Eye (tissue), 1 donor: ENCODE data around the gene UTP4.
A peak's percentile ranks its signal among the peaks of the same experiment; 100 is the strongest.

Experiments
- DNase-seq: peaks from one replicate; pipeline ENCODE4 v3.0.0-alpha.2; 2015

UTP4 gene

GRCh38 chr16:69180011-69180338, 47.5 kb downstream of the UTP4 start:
- no peak for DNase-seq

DNA sequence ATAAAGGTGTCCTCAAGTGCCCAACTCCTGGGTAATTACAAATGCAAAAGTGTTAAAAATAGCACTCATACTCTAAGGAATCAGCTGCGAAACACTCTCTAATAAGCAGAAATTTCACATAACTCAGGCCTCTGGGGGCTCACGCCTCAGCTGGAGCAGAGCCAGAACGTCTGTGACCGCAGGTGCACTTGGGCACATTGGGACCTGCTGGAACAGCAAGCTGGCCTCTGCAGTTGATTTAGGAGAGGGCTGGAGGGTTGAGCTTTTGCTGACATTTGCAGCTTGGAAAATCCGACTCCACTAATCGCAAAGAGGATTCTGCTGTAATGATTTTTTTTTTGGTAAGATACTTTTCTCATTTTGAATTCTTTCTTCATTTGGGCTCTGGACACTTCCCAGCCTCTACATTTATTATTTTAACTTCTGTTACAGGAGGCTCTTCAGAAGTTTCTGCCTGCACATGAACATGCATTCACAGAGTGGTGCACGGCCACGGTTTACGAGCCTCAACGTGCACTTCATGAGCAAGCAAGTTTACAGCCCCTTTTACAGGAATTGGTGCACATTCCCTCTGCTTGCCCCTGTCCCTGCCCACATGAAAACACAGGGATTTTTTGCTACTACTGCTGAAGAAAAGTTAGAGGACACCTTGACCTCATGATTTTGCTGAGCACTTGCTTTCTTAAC, 50.4 kb downstream of the UTP4 start:
- peak; percentile 48 for DNase-seq

DNA sequence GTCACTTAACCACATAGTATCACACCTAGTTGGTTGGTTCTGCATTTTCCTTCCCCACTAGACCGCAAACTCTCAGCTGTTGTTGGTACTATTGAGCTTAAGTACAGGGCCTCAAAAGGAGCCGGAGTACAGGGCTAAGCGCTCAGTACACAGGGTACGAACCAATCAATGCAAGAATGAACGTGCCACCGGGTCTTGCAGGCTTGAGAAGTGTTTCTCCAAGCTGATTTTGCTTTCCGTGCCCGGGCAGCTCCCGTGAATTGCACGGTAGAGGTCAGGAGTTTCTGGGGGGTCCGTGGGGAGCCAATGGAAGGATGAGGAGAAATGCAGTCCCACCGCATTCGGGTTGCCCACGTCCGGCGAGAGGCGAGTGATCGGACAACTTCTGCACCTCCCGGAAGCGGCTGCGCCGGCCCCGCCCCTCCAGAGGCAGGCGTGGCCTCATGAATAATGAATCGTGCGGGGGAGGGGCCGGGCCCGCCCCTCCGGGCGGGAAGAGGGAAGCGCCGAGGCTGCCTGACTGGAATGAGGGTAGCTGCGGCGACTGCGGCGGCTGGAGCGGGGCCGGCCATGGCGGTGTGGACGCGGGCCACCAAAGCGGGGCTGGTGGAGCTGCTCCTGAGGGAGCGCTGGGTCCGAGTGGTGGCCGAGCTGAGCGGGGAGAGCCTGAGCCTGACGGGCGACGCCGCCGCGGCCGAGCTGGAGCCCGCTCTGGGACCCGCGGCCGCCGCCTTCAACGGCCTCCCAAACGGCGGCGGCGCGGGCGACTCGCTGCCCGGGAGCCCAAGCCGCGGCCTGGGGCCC, 54.4 kb downstream of the UTP4 start, which contains the start of gene SNTB2:
Gene SNTB2 (plus strand): TSS at position 523 of the 804 bp plus-strand sequence. CDS start 3 bp downstream, at position 526.
- peak; percentile 97 for DNase-seq

DNA sequence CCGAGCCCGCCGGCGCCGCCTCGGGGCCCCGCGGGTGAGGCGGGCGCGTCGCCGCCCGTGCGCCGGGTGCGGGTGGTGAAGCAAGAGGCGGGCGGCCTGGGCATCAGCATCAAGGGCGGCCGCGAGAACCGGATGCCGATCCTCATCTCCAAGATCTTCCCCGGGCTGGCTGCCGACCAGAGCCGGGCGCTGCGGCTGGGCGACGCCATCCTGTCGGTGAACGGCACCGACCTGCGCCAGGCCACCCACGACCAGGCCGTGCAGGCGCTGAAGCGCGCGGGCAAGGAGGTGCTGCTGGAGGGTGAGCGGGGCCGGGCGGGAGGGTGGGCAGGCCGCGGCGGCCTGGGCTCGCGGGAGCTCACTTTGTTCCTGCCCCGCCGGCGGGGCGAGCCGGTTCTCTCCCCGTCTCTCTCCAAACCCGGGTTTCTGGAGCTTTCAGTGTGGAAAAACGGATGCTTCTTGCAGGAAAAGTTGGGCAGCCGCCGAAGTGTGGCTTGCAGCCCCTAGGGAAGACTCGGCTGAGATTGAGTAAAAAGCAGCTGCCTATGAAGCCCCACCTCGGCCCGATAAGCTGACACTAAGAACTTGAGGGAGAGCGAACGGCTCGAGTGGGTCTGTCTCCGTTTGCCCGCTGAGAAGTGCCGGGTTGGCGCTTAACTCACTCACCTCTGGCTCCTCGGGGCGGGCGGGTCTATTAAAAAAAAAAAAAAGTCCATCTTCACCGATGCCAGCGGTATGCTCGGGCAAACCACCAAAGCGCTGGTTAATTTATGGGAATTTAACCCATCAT, 55.2 kb downstream of the UTP4 start:
- peak; percentile 80 for DNase-seq

GRCh38 chr16:69188236-69188549, 55.7 kb downstream of the UTP4 start:
- no peak for DNase-seq

GRCh38 chr16:69188716-69189115, 56.3 kb downstream of the UTP4 start:
- no peak for DNase-seq

GRCh38 chr16:69190046-69190588, 57.7 kb downstream of the UTP4 start:
- no peak for DNase-seq

- DNase-seq: no peak
Measured at GRCh38 chr16:69190598-69190997, 58.1 kb downstream of the UTP4 start.

- no peak for DNase-seq
Measured at GRCh38 chr16:69191136-69191535, 58.7 kb downstream of the UTP4 start.

DNA sequence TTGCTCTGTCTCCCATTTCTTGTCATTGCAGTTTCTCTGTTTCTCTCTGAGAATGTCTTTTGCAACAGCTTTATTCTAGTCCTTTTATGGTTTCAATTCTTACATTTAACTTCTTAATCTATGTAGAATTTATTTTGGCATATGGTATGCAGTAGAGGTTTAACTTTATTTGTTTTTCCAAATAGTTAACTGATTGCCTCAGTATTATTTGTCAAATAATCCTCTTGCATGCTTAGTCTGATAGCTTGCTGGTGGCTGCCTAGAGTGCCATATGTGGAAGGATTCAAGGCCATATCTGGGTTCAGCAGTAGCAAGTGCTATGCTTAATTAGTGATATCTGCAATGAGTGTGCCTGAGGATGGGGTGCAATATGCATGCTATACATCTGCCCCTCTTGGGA, 61.4 kb downstream of the UTP4 start:
- DNase-seq: no peak

- no peak for DNase-seq
Measured at GRCh38 chr16:69194488-69194887, 62.0 kb downstream of the UTP4 start.

GRCh38 chr16:69195369-69196029, 63.0 kb downstream of the UTP4 start:
- no peak for DNase-seq

DNA sequence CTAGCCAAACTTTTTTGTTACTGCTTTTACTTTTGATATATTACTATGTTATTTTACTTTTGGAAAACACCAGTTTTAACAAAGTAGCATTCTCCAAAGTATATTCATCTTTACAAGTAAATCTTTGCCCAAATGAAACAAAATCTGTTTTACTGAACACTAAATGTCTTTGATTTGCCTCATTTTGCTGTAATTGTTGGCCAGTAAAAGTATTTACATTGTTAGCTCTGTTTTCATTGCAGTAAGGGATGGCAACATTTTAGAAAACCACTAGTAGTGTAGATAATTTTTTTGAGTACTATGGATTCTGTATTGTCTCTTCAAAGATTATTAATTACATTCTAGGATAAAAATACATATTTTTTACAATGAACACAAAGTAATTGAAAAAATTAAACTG, 65.1 kb downstream of the UTP4 start:
- no peak for DNase-seq

- no peak for DNase-seq
Measured at GRCh38 chr16:69199382-69199781, 66.9 kb downstream of the UTP4 start.

- DNase-seq: no peak
Measured at GRCh38 chr16:69201291-69201690, 68.8 kb downstream of the UTP4 start.

DNA sequence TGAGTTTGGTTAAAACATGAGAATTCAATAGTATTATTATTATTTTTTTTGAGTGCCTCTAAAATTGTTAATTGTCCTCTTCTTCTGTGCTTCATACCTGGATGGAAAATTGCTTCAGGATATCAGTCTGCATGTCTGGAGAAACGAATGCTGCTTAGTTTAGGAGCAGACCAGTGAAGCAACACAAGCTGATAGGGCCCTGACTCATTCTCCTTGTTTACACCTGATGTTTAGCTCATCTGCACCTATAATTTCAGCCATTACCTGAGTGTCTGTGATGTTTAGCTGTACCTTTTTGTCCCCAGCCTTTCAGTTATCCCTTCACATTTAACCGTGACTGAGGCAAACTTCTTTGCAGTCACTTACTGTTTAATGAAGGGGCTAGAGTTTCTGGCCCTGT, 69.3 kb downstream of the UTP4 start:
- DNase-seq: no peak

DNA sequence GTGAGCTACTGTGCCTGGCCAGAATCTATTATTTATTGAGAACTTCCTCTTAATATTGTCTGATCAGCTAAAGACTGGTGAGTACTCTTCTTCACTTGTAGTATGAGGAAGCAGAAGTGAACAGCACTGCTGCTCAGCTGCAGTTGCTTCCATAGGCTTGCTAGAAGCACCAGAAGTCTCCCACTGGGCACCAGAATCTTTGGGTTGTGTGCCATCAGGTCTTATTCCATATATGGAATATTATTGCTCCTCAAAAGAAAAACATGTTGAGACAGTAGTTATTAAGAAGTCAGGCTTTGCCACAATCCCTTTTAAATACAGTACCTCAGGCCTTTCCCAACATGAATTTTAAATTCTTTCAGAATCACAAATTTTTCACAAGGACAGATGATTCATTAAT, 71.7 kb downstream of the UTP4 start:
- DNase-seq: no peak

DNA sequence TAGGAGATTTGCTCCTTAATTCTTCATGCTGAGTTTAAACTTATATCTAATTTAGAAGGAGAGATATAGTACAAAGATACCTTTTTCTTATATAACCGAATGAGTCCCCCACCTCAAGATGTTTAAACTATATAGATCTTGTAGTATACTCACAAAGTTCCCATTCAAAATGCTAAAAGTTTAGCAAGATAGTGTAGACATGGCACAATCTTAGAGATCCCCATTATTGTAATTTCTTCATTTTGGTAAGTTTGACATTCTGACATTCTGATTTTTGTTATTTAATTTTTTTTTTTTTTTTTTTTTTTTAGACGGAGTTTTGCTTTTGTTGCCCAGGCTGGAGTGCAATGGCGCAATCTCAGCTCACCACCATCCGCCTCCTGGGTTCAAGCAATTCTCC, 77.3 kb downstream of the UTP4 start:
- no peak for DNase-seq

DNA sequence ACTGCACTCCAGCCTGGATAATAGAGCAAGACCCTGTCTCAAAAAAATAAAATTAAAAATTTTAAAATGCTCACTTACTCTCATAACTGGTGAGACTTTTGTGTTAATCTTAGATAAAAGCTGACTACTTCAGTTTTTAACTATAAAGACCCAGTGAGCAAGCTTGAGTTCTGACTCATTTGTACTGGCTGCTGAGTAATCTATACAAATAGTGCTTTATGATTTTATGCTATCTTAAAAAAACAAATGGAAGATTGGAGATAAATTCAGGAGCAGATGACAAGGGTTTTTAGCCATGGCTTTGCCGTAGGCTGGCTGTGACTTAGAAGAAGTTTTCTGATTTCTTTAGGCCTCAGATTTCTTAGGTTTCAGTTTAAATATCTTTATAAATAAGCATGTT, 85.0 kb downstream of the UTP4 start:
- DNase-seq: no peak
